ENCODE results near the gene LDLR.
"Not testable (repeated sequence)": the region's sequence is repeated elsewhere in the genome, so short reads cannot be mapped to it uniquely, and the experiment has no call there.

LDLR gene

DNA sequence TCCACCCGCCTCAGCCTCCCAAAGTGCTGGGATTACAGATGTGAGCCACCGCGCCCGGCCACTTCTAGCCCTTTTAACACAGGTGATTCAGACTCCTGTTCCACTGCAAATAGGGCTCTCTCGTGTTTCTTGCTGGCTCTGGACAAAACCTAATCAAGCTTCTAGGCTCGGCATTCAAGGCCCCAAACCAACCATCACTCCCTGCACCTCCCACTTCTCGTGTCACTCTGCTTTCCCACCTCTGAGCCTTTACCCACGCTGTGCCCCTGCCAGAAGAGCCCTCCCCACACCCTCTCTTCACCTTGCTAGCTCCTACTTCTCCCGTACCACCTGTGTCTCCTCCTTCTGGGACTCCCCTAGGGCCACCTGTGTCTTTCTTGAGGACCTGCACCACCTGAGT, 88.3 kb downstream of the LDLR start:
- Histone ChIP-seq H3K9ac (ENCODE audit: low read length) (no peak overlapping the region), H3K36me3 (ENCODE audit: control insufficient read depth, insufficient read depth, low read length, severe bottlenecking) (peaks cover 64% of the 10 kb centered on the region), H3K4me1 (ENCODE audit: control insufficient read depth, insufficient read depth, low read length) (peaks cover 20% of the 10 kb centered on the region), H3K4me3 (ENCODE audit: low read length) (no peak overlapping the region), H3K9me3 (ENCODE audit: control insufficient read depth, low read length) (no peaks in the 10 kb centered on the region), H3K27me3 (replicated peaks; ENCODE audit: control insufficient read depth, insufficient read depth, low read length) (no peaks in the 10 kb centered on the region)
- no peak for DNase-seq (ENCODE audit: low read depth)

DNA sequence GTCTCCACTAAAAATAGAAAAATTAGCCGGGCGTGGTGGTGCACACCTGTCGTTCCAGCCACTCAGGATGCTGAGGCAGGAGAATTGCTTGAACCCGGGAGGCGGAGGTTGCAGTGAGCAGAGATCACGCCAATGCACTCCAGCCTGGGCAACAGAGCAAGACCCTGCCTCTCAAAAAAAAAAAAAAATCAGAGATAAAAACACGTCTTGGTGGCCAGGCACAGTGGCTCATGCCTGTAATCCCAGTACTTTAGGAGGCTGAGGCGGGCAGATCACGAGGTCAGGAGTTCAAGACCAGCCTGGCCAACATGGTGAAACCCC, 89.8 kb downstream of the LDLR start:
- not testable (repeated sequence) for DNase-seq (ENCODE audit: low read depth); H3K27me3 ChIP-seq (replicated peaks; ENCODE audit: control insufficient read depth, insufficient read depth, low read length); H3K4me3 ChIP-seq (ENCODE audit: low read length); H3K9me3 ChIP-seq (ENCODE audit: control insufficient read depth, low read length); H3K9ac ChIP-seq (ENCODE audit: low read length)
- Histone ChIP-seq H3K4me1 (ENCODE audit: control insufficient read depth, insufficient read depth, low read length) (peaks cover 20% of the 10 kb centered on the region), H3K36me3 (ENCODE audit: control insufficient read depth, insufficient read depth, low read length, severe bottlenecking) (peaks cover 63% of the 10 kb centered on the region)

GRCh38 chr19:11179716-11180297, 90.5 kb downstream of the LDLR start:
- DNase-seq (ENCODE audit: low read depth) = no peak
- peaks cover 58% of the 10 kb centered on the region for H3K36me3 ChIP-seq (ENCODE audit: control insufficient read depth, insufficient read depth, low read length, severe bottlenecking)
- H3K4me3 ChIP-seq (ENCODE audit: low read length) = no peak overlapping the region

DNA sequence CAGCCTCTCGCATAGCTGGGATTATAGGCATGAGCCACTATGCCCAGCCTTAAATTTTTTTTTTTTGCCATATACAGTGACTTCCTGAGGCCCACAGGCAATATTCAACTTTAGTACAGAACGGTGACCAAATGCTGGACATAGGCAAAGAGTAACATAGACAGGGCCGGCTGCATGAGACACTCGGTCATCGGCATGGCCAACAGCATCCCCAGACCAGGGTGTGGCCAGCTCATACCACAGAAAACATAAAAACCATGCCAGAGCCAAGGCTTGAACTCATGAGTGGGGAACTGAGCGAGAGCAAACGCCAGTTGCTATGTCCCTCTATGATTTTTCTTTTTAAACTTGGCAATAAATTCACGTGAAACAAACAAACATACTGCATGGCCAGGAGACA, 91.1 kb downstream of the LDLR start:
- Histone ChIP-seq H3K36me3 (ENCODE audit: control insufficient read depth, insufficient read depth, low read length, severe bottlenecking) (peaks cover 59% of the 10 kb centered on the region), H3K4me1 (ENCODE audit: control insufficient read depth, insufficient read depth, low read length) (peaks cover 22% of the 10 kb centered on the region), H3K9me3 (ENCODE audit: control insufficient read depth, low read length) (no peaks in the 10 kb centered on the region), H3K4me3 (ENCODE audit: low read length) (no peak overlapping the region), H3K27me3 (replicated peaks; ENCODE audit: control insufficient read depth, insufficient read depth, low read length) (no peaks in the 10 kb centered on the region), H3K9ac (ENCODE audit: low read length) (peak overlapping the region; percentile 50)
- DNase-seq (ENCODE audit: low read depth) = no peak

More at GRCh38 chr19:11179716-11180297, 90.5 kb downstream of the LDLR start:
- peaks cover 22% of the 10 kb centered on the region for H3K4me1 ChIP-seq (ENCODE audit: control insufficient read depth, insufficient read depth, low read length)
- no peaks in the 10 kb centered on the region for H3K27me3 ChIP-seq (replicated peaks; ENCODE audit: control insufficient read depth, insufficient read depth, low read length)
- H3K9me3 ChIP-seq (ENCODE audit: control insufficient read depth, low read length) = no peaks in the 10 kb centered on the region
- H3K9ac ChIP-seq (ENCODE audit: low read length) = peak overlapping the region; percentile 50

DNA sequence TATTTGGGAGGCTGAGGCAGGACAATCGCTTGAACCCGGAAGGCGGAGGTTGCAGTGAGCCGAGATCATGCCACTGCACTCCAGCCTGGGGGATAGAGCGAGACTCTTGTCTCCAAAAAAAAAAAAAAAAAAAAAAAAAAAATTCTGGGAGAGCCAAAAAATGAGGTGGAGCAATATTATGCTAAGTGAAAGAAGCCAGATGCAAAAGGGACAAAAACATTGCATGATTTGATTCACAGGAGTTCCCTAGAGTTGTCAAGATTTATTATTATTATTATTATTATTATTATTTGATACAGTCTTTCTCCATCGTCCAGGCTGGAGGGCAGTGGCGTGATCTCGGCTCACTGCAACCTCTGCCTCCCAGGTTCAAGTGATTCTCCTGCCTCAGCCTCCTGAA, 91.7 kb downstream of the LDLR start:
- H3K4me3 ChIP-seq (ENCODE audit: low read length); H3K9me3 ChIP-seq (ENCODE audit: control insufficient read depth, low read length); H3K27me3 ChIP-seq (replicated peaks; ENCODE audit: control insufficient read depth, insufficient read depth, low read length); DNase-seq (ENCODE audit: low read depth): not testable (repeated sequence)
- Histone ChIP-seq H3K4me1 (ENCODE audit: control insufficient read depth, insufficient read depth, low read length) (peaks cover 22% of the 10 kb centered on the region), H3K9ac (ENCODE audit: low read length) (peak overlapping the region; percentile 50), H3K36me3 (ENCODE audit: control insufficient read depth, insufficient read depth, low read length, severe bottlenecking) (peaks cover 59% of the 10 kb centered on the region)

GRCh38 chr19:11181488-11181887, 92.2 kb downstream of the LDLR start:
- Histone ChIP-seq H3K9ac (ENCODE audit: low read length) (no peak overlapping the region), H3K9me3 (ENCODE audit: control insufficient read depth, low read length) (no peaks in the 10 kb centered on the region), H3K4me1 (ENCODE audit: control insufficient read depth, insufficient read depth, low read length) (peaks cover 22% of the 10 kb centered on the region), H3K36me3 (ENCODE audit: control insufficient read depth, insufficient read depth, low read length, severe bottlenecking) (peaks cover 59% of the 10 kb centered on the region), H3K27me3 (replicated peaks; ENCODE audit: control insufficient read depth, insufficient read depth, low read length) (no peaks in the 10 kb centered on the region), H3K4me3 (ENCODE audit: low read length) (no peak overlapping the region)
- no peak for DNase-seq (ENCODE audit: low read depth)

Measured in adipocyte (in vitro differentiated cells).